LNCAP (cell line): ENCODE data around the gene LENEP.

Source experiments
- CTCF ChIP-seq: fragments of 450-650 bp; IDR thresholded peaks from 2 replicates; pipeline ENCODE4 v1.5.1; 2017; ENCODE audit warnings: mild to moderate bottlenecking

Gene LENEP

GRCh38 chr1:155019377-155020245, 26.2 kb downstream of the LENEP start:
- no peak for TF ChIP-seq CTCF

DNA sequence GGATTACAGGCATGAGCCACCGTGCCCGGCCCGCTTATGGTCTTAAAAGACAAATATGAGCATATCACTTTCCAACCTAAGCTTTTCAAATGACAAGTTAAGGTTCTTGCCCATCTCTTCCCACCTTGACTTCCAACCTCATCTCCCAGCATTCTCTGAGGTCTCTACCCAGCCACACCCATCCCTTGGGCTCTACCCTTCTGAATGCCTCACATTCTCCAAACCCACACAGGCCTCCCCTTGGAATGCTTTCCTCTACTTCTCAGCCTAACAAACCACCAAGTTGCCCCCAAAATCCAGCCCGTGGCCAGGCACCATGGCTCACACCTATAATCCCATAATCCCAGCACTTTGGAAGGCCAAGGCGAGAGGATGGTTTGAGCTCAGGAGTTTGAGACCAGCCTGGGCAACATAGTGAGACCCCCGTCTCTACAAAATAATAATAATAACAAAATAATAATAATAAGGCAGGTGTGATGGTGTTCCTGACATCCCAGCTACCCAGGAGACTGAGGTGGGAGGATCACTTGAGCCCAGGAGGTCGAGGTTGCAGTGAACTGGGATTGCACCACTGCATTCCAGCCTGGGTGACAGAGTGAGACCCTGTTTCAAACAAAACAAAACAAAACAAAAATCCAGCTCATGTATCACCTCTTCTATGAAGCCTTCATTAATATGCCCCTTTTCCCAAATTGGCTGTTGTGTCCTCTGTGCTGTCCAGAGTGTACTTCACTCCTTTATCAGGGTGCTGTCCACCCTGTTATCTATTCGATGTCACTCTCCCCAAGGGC, 28.9 kb downstream of the LENEP start:
- TF ChIP-seq CTCF, result no peak

DNA sequence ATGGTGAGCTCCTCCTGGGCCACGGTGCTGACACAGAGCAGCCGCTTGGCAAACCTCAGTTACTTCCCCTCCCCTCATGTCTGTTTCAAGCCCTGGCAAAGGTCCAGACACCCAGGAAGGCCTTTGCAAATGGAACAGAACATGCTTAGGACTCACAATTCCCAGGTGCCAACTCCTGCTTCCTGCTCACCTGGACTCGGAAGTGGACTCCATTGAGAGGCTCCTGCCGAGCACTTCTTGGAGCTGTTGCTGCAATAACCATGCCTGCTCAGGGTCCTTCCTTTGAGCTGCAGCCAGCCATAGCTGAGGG, 29.5 kb downstream of the LENEP start:
- TF ChIP-seq CTCF, result no peak

- TF ChIP-seq CTCF, result no peak
Measured at GRCh38 chr1:155023627-155024026, 30.2 kb downstream of the LENEP start.

GRCh38 chr1:155024315-155024714, 30.9 kb downstream of the LENEP start:
- no peak for TF ChIP-seq CTCF

- no peak for TF ChIP-seq CTCF
Measured at GRCh38 chr1:155026154-155026553, 32.8 kb downstream of the LENEP start.

DNA sequence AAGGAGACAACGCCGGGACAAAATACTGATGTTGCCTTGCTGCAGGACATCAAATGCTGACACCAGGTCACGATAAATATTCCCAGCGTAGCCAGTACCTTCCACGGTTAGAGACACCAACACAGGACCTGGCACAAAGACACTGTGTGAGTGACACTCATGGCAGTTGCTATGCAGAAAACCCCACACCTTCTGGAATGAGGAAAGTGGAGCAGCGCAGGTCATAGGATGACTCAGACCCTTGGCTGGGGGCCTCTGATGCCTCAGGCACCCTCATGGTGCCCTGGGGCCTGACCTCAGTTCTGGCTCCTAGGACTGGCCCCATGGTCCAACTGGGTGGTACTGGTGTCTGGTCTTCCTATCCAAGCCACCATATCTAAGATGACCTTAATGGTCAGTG, 33.2 kb downstream of the LENEP start:
- TF ChIP-seq CTCF, result no peak
